ENCODE measurements around the gene VSIR. TPM values are rescaled to one million over a fixed set of nuclear protein-coding genes. Genes with fewer than 3 reads are reported as not detected.

The VSIR gene
- total RNA-seq, 1 experiment from 2014 or later = 3.6 TPM

GRCh38 chr10:71729161-71729636, 44.1 kb downstream of the VSIR start:
- no peak for TF ChIP-seq CTCF (IDR thresholded peaks at IDR 0.05; ENCODE audit: unreplicated experiment)
- intact Hi-C loops (cut with micrococcal nuclease) = loop anchor here (5.0 kb wide), 2 partner anchors 38 to 83 kb away; no protein-coding TSS in a partner anchor
- H3K27me3 Mint-ChIP-seq (ENCODE audit: insufficient read depth, unreplicated experiment) = no peaks in the 10 kb centered on the region
- ChIA-PET POLR2A (interaction anchor here (0.7 to 2.6 kb wide), 7 partner anchors 9 to 56 kb away, joined by 3 to 19 read pairs (median 4); partner anchors contain the start of gene VSIR), CTCF (interaction anchor here (0.7 to 1.2 kb wide), 4 partner anchors 11 to 97 kb away, joined by 3 to 6 read pairs (median 4); partner anchors contain the start of gene VSIR)
- H3K36me3 Mint-ChIP-seq (ENCODE audit: insufficient read depth, unreplicated experiment) = peaks cover 6% of the 10 kb centered on the region
- peaks cover 18% of the 10 kb centered on the region for H3K4me1 Mint-ChIP-seq (ENCODE audit: insufficient read depth, unreplicated experiment)
- no peaks in the 10 kb centered on the region for H3K9me3 Mint-ChIP-seq (ENCODE audit: unreplicated experiment)
- H3K27ac Mint-ChIP-seq (ENCODE audit: low read depth, unreplicated experiment) = peak overlapping the region; percentile 42
- no peak overlapping the region for H3K4me3 Mint-ChIP-seq (ENCODE audit: unreplicated experiment)
- no TSS peak for BruUV-seq (replicated peaks)
- DNase-seq (ENCODE audit: unreplicated experiment) = peak; percentile 95

GRCh38 chr10:71727738-71728737, 45.3 kb downstream of the VSIR start:
- intact Hi-C loops (cut with micrococcal nuclease) = loop anchor here (5.0 kb wide), 2 partner anchors 39 to 84 kb away; no protein-coding TSS in a partner anchor
- peak; percentile 70 for DNase-seq (ENCODE audit: unreplicated experiment)
- CTCF ChIA-PET = interaction anchor here (0.6 to 1.2 kb wide), 5 partner anchors 12 to 158 kb away, joined by 3 to 6 read pairs (median 3); no protein-coding TSS in a partner anchor
- Mint-ChIP-seq H3K4me3 (ENCODE audit: unreplicated experiment) (no peak overlapping the region), H3K27me3 (ENCODE audit: insufficient read depth, unreplicated experiment) (no peaks in the 10 kb centered on the region), H3K9me3 (ENCODE audit: unreplicated experiment) (no peaks in the 10 kb centered on the region), H3K36me3 (ENCODE audit: insufficient read depth, unreplicated experiment) (no peaks in the 10 kb centered on the region), H3K27ac (ENCODE audit: low read depth, unreplicated experiment) (peak overlapping the region; percentile 42), H3K4me1 (ENCODE audit: insufficient read depth, unreplicated experiment) (peaks cover 18% of the 10 kb centered on the region)
- TF ChIP-seq CTCF (IDR thresholded peaks at IDR 0.05; ENCODE audit: unreplicated experiment) = no peak
- no TSS peak for BruUV-seq (replicated peaks)
- POLR2A ChIA-PET = interaction anchor here (0.7 to 2.6 kb wide), 6 partner anchors 12 to 84 kb away, joined by 3 to 19 read pairs (median 4); partner anchors contain the start of gene VSIR

GRCh38 chr10:71727105-71727737, 46.1 kb downstream of the VSIR start:
- no peaks in the 10 kb centered on the region for H3K36me3 Mint-ChIP-seq (ENCODE audit: insufficient read depth, unreplicated experiment)
- H3K27ac Mint-ChIP-seq (ENCODE audit: low read depth, unreplicated experiment) = no peak overlapping the region
- CTCF ChIA-PET = interaction anchor here (0.7 kb wide), 1 partner anchor 72 kb away, joined by 3 read pairs; no protein-coding TSS in a partner anchor
- H3K9me3 Mint-ChIP-seq (ENCODE audit: unreplicated experiment) = no peaks in the 10 kb centered on the region
- POLR2A ChIA-PET = interaction anchor here (0.7 to 2.6 kb wide), 2 partner anchors 40 to 46 kb away, joined by 4 to 5 read pairs; partner anchors contain the start of gene VSIR
- DNase-seq (ENCODE audit: unreplicated experiment) = no peak
- no peaks in the 10 kb centered on the region for H3K27me3 Mint-ChIP-seq (ENCODE audit: insufficient read depth, unreplicated experiment)
- no peak overlapping the region for H3K4me3 Mint-ChIP-seq (ENCODE audit: unreplicated experiment)
- intact Hi-C loops (cut with micrococcal nuclease) = loop anchor here (5.0 kb wide), 2 partner anchors 40 to 85 kb away; no protein-coding TSS in a partner anchor
- no TSS peak for BruUV-seq (replicated peaks)
- no peak for TF ChIP-seq CTCF (IDR thresholded peaks at IDR 0.05; ENCODE audit: unreplicated experiment)
- H3K4me1 Mint-ChIP-seq (ENCODE audit: insufficient read depth, unreplicated experiment) = peaks cover 18% of the 10 kb centered on the region

Measured in MCF 10A (cell line).